Ovary (tissue), 9 donors: ENCODE results near the gene FAM83E. TPM values are rescaled to one million over a fixed set of nuclear protein-coding genes. Genes with fewer than 3 reads are reported as not detected.

Source experiments
- DNase-seq, 5 donors: peaks; one replicate each; pipeline ENCODE4 v3.0.0-alpha.2; 2019 to 2020
- H3K27ac ChIP-seq, 2 donors: fragments of 200-600 bp; one replicate each; pipeline versions ENCODE4 v1.5.1 to v1.8.0; 2019 to 2022
- H3K27me3 ChIP-seq: fragments of 200-600 bp; one replicate; pipeline ENCODE4 v1.8.0; 2022
- H3K36me3 ChIP-seq: fragments of 200-600 bp; sonication (generic); one replicate; pipeline ENCODE4 v1.5.1; 2019
- H3K4me1 ChIP-seq: one replicate; pipeline ENCODE4 v1.8.1; 2013; ENCODE audit warnings: mild to moderate bottlenecking, moderate library complexity; ENCODE audit not compliant: insufficient read depth
- H3K4me3 ChIP-seq: fragments of 200-600 bp; sonication (generic); one replicate; pipeline ENCODE4 v1.5.1; 2017
- H3K9me3 ChIP-seq, 2 donors: fragments of 200-600 bp in 1 of 2; sonication (generic) in 1 of 2; one replicate each; pipeline versions ENCODE4 v1.5.1 to v1.8.1; 2013 to 2019; ENCODE audit warnings: mild to moderate bottlenecking in 1 of 2, moderate library complexity in 1 of 2
- EP300 ChIP-seq: sonication (generic); formaldehyde crosslinking; IDR thresholded peaks from one replicate; pipeline ENCODE4 v1.6.1; 2017; ENCODE audit warnings: antibody characterized with exemption
- POLR2A ChIP-seq: fragments of 450-650 bp; IDR thresholded peaks from one replicate; pipeline ENCODE4 v1.6.1; 2017; ENCODE audit warnings: antibody characterized with exemption, mild to moderate bottlenecking, moderate library complexity
- WGBS, 3 donors: extraction: QIAGEN DNeasy Blood & Tissue Kit in 1 of 3; methylation state at CpG; one replicate each; pipeline versions ENCODE4 v1.1.5 to v1.1.7; 2013 to 2017; 5-methylcytosine and 5-hydroxymethylcytosine counted together
- intact Hi-C, 4 donors: fragments of 100-400 bp; cut with DNase I; formaldehyde crosslinking; loops; one replicate each; pipeline versions ENCODE4 v1.11.0 to v1.15.1; 2022 to 2023
- polyA plus RNA-seq, 2 donors: library from polyadenylated mRNA; stranded (reverse); fragments of 200-250 nt in 1 of 2; fragments of 350-450 nt in 1 of 2; fragmentation: Illumina TruSeq in 1 of 2; extraction: RNeasy Lipid Tissue Mini Kit (QIAGEN cat#74804) in 1 of 2; gene quantifications; one replicate each; pipeline ENCODE4 v1.2.3, GENCODE V29; 2013 to 2014
- total RNA-seq, 7 donors: library from RNA; depleted of rRNA in 2 of 7; stranded (reverse); fragments of >200 nt in 2 of 7; fragmentation: NEBNext Ultra II Directional in 3 of 7; extraction: Animal tissue kit (Norgen Biotek cat#: 25700) in 3 of 7; gene quantifications; one replicate each; pipeline versions ENCODE4 v1.1.0 to v1.2.4, GENCODE V29; 2016 to 2023
- TF ChIP-seq, protein P1 (sequence below), 3 donors: fragments of 450-650 bp in 2 of 3; fragments of 200-600 bp in 1 of 3; IDR thresholded peaks; one replicate each; pipeline versions ENCODE4 v1.5.1 to v1.8.0; 2016 to 2022; ENCODE audit warnings: antibody characterized with exemption in 3 of 3, mild to moderate bottlenecking in 1 of 3
- donor health status: DM: no; HTN: no; CAD: no; lungs with moderate emphysema.
- donor health status: DM: no; HTN: no; CAD: no.
- donor health status: Bipolar disorder and iron deficiency.
- donor health status: DM: yes; HTN: yes; CAD: no.
- donor health status: DM: no; HTN: no; CAD: no.
- donor health status: DM: yes; HTN: yes; CAD: no.

The FAM83E gene
- total and polyA plus RNA-seq, 9 donors: 0.16 to 6.9 (median 1.5) TPM; not detected in 3

GRCh38 chr19:48603850-48604249 lies 11.0 kb downstream of the FAM83E start:
- Histone ChIP-seq H3K4me3 (no peak overlapping the region), H3K27ac (no peak overlapping the region), H3K27me3 (no peaks in the 10 kb centered on the region), H3K9me3 (no peaks in the 10 kb centered on the region), H3K4me1 (no peaks in the 10 kb centered on the region), H3K36me3 (no peaks in the 10 kb centered on the region)
- TF ChIP-seq EP300 (no peak), POLR2A (no peak)
- TF ChIP-seq, protein P1, sequence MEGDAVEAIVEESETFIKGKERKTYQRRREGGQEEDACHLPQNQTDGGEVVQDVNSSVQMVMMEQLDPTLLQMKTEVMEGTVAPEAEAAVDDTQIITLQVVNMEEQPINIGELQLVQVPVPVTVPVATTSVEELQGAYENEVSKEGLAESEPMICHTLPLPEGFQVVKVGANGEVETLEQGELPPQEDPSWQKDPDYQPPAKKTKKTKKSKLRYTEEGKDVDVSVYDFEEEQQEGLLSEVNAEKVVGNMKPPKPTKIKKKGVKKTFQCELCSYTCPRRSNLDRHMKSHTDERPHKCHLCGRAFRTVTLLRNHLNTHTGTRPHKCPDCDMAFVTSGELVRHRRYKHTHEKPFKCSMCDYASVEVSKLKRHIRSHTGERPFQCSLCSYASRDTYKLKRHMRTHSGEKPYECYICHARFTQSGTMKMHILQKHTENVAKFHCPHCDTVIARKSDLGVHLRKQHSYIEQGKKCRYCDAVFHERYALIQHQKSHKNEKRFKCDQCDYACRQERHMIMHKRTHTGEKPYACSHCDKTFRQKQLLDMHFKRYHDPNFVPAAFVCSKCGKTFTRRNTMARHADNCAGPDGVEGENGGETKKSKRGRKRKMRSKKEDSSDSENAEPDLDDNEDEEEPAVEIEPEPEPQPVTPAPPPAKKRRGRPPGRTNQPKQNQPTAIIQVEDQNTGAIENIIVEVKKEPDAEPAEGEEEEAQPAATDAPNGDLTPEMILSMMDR (IDR thresholded peaks at IDR 0.05): no peak
- intact Hi-C loops: no loop called here
- 87 to 91% (median 88%) methylated on average over 9 of the region's 9 CpGs for WGBS, 3 donors
- no peak for DNase-seq

DNA sequence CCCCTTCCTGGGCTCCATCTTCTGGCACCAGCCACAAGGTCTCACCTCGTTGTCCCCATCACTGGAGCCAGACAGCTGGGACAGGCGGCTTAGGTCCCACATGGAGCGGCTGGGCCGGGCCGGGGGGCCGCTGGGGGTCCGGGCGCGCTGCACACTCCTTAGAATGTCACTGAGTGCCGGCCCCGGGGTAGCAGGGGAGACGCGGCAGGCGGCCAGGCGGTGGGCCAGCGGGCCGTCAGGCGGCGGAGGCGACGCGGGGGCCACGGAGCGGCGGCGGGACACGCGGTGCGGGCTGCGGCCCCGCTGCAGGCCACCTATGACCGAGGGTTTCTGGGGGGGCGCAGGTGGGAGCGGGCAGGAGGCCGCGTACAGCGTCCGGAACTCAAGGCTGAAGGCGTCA lies 11.4 kb downstream of the FAM83E start:
- WGBS, 3 donors: 85 to 88% (median 87%) methylated on average over 38 to 39 of the region's 39 CpGs
- TF ChIP-seq, protein P1 (IDR thresholded peaks at IDR 0.05): no peak
- TF ChIP-seq POLR2A (no peak), EP300 (no peak)
- DNase-seq: no peak
- no peak overlapping the region for H3K4me3 ChIP-seq
- no peaks in the 10 kb centered on the region for H3K9me3 ChIP-seq
- H3K36me3 ChIP-seq: no peaks in the 10 kb centered on the region
- no peaks in the 10 kb centered on the region for H3K27me3 ChIP-seq
- H3K4me1 ChIP-seq: no peaks in the 10 kb centered on the region
- H3K27ac ChIP-seq: no peak overlapping the region
- intact Hi-C loops: no loop called here

DNA sequence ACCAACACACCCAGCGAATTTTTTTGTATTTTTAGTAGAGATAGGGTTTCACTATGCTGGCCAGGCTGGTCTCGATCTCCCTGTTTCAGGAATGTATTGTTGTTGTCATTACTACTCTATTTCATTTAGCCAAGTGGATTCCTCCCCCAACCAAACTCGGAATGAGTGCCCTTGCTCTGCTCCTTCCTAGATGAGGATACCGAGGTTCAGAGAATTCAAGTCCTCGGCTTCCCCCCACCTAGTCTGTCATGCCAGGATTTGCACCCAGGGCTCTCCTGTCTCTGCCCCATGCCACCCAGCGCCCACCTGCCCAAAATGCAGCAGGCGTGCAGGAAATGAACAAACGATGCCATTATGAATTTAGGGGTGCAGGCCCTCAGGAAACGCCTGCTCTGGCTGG lies 11.9 kb downstream of the FAM83E start:
- H3K4me3 ChIP-seq: no peak overlapping the region
- no peaks in the 10 kb centered on the region for H3K4me1 ChIP-seq
- TF ChIP-seq EP300: no peak
- TF ChIP-seq, protein P1 (IDR thresholded peaks at IDR 0.05): no peak
- no peak for TF ChIP-seq POLR2A
- intact Hi-C loops: no loop called here
- no peaks in the 10 kb centered on the region for H3K9me3 ChIP-seq
- H3K36me3 ChIP-seq: no peaks in the 10 kb centered on the region
- DNase-seq: no peak
- H3K27ac ChIP-seq: no peak overlapping the region
- WGBS, 3 donors: 72 to 81% (median 72%) methylated on average over 9 of the region's 9 CpGs
- no peaks in the 10 kb centered on the region for H3K27me3 ChIP-seq

- Histone ChIP-seq H3K4me3 (no peak overlapping the region), H3K36me3 (no peaks in the 10 kb centered on the region), H3K9me3 (no peaks in the 10 kb centered on the region), H3K4me1 (no peaks in the 10 kb centered on the region), H3K27ac (no peak overlapping the region), H3K27me3 (no peaks in the 10 kb centered on the region)
- intact Hi-C loops: no loop called here
- TF ChIP-seq, protein P1 (IDR thresholded peaks at IDR 0.05): no peak
- no peak for TF ChIP-seq EP300
- TF ChIP-seq POLR2A: no peak
- no peak for DNase-seq
- 76 to 84% (median 80%) methylated on average over 21 of the region's 21 CpGs for WGBS, 3 donors
Observed at GRCh38 chr19:48600679-48601417, 14.0 kb downstream of the FAM83E start.
